NOMO-1 (cell line): ENCODE data around the gene HASPIN.
"Not testable (repeated sequence)": the region's sequence is repeated elsewhere in the genome, so short reads cannot be mapped to it uniquely, and the experiment has no call there.

ENCODE experiments used
- DNase-seq, 2 experiments: peaks; one replicate each; lab custom pipeline; 2025; ENCODE audit not compliant: unreplicated experiment in 2 of 2; lab: John Stamatoyannopoulos, UW

HASPIN gene

DNA sequence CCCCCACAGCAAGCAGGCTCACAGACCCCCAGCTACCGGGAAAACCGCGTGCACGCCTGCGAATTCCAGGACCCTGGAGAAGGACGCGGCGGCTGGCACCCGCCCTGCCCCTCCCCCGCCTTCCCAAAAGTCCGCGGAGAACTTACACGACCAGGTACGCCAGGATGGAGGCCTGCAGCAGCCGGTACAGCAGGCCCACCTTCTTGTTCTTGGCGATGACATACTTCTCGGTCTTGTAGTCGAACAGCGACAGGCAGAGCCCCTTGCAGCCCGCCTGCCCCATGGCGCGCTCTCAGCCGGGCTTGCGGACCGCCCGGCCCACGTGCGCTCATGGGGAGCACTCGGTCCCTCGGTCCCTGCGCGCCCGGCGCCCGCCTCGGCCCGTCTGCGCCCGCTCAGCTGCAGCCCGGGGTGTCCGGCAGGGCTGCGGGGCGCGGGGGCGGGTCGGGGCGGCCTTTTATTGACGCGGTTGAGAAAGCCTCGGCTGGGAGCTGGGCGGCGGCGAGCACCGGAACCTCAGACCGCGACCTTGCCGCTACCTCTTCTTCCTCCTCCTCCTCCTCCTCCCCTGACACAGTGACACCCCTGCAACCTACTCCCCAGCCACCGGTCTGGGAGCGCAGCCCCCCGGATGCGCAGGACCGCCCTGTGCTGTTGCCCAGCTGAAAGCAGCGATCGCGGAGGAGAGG is 27.8 kb upstream of the HASPIN start, which contains the start of gene P2RX5:
TSS of gene P2RX5 (minus strand) at position 433 of the 689 bp plus-strand sequence. CDS start at position 283, 150 bp downstream.
- peak; percentile 42 for DNase-seq

DNA sequence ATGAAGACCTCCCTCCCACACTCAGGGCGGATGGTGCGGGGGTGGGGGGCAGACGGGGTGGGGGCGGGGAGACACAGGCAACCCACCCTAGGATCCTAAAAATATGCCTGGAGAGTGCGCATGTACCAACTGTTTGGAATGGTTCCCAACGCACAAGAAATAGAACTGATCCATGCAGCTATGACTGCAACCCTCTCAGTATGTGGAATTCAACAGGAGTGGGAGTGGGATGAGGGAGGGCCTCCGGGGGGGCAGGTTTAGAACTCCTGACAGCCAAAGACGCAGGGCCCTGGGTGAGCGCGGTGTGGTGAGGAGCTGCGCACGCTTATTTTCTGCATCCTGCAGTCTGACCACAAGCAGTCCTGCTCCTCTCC is 26.6 kb upstream of the HASPIN start:
- DNase-seq, result no peak

DNA sequence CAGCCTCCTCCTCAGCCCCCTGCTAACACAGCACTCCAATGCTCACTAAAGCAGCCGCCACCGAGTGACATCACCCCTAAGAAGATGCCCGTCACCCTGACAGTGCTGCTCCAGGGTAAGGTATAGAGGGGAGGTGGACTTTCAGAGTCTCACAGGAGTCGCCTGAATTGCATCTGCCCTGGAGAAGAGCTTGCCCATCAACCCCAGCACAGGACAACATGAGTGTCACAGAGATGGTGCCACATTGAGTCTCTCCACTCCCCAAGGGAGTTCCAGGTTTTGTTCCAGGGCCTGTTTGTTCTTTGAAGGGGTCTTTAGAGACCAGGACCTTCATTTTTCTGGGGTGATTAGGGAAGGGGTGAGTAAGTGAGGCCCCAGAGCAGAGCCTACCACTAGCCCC is 25.6 kb upstream of the HASPIN start:
- DNase-seq, result no peak

GRCh38 chr17:3699951-3700350 is 23.8 kb upstream of the HASPIN start:
- DNase-seq, result no peak

DNA sequence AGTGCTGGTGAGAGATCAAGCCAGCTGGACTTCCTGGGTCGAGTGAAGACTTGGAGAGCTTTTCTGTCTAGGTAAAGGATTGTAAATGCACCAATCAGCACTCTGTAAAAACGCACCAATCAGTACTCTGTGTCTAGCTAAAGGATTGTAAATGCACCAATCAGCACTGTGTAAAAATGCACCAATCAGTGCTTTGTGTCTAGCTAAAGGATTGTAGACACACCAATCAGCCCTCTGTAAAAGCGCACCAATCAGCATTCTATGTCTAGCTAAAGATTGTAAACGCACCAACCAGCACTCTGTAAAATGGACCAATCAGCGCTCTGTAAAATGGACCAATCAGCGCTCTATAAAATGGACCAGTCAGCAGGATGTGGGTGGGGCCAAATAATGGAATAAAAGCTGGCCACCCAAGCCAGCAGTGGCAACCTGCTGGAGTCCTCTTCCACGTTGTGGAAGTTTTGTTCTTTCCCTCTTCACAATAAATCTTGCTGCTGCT is 21.6 kb upstream of the HASPIN start:
- not testable (repeated sequence) for DNase-seq

DNA sequence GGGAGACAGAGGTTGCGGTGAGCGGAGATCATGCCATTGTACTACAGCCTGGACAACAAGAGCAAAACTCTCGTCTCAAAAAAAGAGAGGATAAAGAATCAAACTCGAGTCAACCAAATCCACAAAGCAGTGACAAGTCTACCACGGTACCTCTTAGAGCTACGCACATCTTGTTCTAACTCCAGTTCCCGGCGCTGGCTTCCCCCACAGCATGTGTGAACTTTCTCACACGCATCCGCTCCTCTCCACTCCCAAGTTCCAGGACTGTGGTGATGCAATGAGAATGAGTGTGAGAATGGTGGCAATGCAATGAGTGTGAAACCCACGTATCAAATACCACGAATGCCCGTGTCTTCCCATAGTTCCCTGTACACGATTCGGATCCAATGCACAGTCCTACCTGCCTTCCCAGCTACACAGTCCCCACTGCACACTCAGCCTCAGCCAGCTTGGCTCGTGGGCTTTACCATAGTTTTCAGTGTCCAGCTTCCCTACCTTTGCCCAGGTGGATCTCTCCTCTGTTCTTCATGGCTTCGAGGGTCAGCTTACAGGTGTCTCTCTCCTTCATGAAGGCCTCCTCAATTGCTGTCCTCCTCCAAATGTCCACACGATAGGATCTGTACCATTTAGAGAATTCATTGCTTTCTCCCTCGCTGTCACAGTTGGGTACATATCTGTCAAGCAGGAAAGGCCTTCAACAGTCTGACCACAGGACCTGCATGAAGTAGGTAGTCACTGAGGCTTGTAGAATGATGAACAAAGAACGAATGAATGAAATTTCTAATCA is 18.6 kb upstream of the HASPIN start:
- DNase-seq, result no peak

DNA sequence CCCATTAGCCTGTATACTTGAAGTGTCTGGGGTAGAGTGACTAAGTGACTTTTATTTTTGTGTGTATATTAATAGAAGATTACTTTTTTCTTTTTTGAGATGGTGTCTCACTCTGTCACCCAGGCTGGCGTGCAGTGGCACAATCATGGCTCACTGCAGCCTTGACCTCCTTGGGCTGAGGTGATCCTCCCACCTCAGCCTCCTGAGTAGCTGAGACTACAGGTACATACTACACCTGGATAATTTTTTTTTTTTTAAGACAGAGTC is 18.1 kb upstream of the HASPIN start:
- DNase-seq, result not testable (repeated sequence)

DNA sequence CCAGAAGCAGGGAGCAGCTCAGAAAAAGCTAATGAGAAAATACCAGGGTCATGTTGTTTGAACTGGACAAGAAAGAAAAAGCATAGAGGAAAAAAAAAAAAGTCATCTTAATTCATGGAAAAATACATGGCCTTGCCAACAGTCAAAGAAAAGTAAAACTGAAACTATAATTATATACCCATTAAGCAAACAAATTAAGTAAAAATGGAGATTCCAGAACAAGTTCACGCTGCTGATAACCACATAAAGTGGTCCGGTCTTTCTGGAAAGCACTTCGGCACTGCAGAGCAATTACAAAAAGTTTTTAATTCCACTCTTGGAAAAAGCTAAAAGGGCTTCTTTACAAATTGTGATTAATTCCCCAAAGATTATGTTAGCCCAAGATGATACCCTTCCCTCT is 15.3 kb upstream of the HASPIN start:
- DNase-seq, result no peak

DNA sequence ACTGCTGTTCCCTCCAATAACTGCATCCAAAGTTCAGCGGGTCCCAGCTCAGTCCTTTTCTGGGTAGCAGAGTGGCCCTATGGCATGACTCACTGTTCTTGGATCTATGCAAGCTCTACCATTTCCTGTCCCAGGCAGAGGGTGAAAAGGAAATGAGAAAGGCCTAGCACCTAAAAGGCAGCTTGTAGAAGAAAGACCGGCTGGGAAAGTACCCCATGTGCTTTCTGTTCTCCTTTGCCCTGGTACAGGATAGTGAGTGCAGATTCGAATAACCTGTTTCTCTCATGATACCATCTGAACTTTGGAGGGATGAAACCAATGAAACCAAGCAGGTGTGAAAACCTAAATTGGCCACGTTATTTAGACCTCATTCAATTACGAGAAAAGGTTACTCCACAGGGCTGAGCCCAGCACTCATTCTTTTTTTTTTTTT is 12.7 kb upstream of the HASPIN start:
- peak; percentile 81 to 93 for DNase-seq

- no peak for DNase-seq
These were observed 10.8 kb upstream of the HASPIN start for GRCh38 chr17:3712811-3713463.

GRCh38 chr17:3715296-3715695 is 8.4 kb upstream of the HASPIN start:
- DNase-seq, result no peak

DNA sequence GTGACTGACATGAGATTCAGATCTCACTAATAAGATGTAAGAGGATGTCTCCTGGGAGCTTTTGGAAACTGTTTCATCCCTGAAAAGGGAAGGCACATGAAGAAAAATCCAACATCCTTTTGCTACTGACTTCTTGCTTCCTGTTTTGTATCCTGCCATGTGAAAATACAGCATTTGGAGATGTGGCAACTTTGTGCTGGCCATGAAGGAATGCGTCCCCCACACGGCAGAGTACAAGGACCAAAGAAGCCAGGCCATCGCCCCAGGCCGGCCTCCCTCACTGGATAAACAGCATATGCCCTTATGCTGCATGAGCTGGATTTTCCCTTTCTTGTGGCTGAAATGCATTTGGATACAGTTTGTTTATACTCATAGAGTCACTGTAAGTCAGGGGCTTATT is 5.5 kb upstream of the HASPIN start:
- no peak for DNase-seq

GRCh38 chr17:3719265-3719664 is 4.4 kb upstream of the HASPIN start:
- no peak for DNase-seq

DNA sequence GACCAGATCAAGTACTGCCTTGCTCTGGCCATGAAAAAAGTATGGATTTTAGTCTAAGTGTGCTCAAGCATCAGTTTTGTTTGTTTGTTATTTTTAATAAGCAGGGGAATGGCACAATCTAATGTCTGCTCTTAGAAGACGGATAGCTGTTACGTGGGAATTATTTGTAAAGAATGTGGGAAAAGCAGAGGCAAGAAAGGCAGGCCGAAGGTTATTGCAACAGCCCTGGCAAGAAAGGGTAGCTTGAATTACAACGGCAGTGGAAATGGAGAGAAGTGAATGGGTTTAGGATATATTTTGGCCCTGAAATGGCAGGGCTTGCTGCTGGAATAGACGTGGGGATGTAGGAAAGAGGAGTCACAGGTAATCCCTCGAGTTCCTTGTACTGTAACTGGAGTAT is 987 bp upstream of the HASPIN start:
- no peak for DNase-seq

DNA sequence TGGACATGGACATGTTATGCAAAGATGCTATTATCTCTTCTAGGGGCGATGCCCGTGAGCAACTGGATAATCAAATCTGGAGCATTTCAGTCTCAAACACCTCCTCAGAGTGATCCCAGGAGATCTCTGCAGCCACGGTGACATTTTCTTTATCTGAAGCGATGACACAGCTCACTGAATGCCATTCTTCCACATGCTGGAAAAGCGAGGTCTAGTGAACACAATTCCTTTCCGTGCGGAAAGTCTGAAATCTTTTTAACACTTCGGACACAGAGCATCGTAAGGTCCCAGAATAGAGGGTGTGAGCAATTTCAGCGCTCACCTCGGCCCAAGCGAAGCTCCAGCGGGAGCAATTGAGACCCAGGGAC is 531 bp upstream of the HASPIN start:
- no peak for DNase-seq

- no peak for DNase-seq
These were observed 825 bp downstream of the HASPIN start for GRCh38 chr17:3724378-3725077.

- DNase-seq, result no peak
These were observed 3.3 kb downstream of the HASPIN start for GRCh38 chr17:3727041-3727440.

DNA sequence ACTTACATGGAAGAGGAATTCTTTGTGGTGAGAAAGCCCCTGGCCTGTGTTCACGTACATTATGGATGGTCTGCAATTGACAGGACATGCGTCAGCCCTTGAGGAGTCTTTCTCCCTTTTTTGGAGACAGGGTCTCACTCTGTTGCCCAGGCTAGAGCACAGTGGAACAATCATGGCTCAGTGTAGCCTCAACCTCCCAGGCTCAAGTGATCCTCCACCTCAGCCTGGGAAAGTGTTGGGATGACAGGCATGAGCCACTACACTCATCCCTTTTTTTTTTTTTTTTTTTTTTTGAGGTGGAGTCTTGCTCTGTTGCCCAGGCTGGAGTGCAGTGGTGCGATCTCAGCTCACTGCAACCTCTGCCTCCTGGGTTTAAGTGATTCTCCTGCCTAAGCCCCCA is 4.4 kb downstream of the HASPIN start:
- not testable (repeated sequence) for DNase-seq

- no peak for DNase-seq
These were observed 6.2 kb downstream of the HASPIN start for GRCh38 chr17:3729881-3730280.

- DNase-seq, result no peak
These were observed 7.3 kb downstream of the HASPIN start for GRCh38 chr17:3730881-3731429.

GRCh38 chr17:3732210-3732621 is 8.5 kb downstream of the HASPIN start:
- no peak for DNase-seq
